Measurements from ENCODE around the gene WDR90.

The WDR90 gene

DNA sequence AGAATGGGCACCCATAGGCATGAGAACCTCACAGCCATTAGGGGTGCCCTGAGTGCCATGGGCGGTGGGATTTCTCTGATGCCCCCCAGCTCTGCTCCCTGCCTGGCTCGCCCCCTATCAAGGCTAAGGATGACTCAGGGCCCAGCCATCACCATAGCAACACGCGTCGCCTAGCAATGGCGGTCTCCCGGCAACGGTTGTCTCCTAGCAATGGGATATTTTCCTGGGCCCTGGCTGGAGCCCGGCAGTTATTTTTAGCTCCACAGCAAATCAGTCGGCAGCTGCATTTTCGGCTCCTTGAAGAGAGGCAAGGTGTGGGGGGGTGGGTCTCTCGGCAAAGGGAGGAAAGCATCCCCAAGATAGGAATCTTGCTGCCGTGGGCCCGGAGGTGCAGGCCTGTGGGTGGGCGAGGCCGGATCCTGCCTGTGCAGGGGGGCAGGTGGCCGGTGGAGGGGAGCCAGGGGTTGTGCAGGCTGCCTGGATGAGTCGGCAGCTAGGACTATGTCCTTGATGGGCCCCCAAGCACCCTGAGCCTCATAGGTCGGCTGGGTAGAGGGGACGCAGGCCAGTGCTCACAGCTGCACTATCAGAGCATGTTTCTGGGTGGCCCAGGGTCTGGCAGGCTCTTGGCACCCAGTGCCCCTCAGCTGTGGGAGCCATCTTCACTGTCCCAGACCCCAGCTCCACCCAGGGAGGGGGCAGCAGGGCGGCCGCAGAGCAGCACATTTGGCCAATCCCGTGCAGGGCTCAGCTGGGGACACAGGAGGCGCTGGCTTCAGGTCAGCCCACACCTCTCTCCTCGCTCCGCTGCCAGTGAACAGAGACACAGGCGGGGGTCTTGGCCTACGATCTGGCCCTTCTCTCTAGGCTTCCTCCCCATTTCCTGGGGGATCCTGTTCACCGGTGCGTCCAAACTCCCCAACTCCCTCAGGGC lies 60.7 kb downstream of the WDR90 start:
- DNase-seq, result peak; percentile 80

DNA sequence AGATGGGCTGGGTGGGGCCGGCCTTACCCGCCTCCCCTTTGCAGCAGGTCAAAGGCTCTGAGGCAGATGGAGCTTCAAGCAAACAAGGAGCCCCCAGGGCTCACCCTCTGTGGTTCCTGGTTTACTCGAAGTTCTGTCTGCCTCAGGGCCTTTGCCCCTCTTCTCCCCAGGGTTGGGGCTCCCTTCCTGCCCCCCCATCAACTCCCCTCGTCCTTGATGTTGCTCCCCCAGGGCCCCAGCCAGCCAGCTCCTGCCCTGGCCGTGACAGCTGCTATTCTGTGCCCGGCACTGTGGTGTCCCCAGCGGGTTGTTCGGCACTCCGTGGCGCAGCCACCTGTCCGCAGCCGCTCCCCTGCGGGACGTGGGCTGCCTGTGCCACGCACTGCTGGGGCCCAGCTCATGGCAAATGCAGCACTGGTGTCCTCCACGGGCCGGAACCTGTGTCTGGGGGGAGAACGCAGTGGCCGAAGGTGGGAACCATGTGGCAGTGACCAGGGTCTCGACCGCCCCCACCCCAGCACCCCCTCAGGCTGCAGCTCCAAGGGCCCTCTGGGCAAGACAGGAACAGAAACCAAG lies 61.4 kb downstream of the WDR90 start:
- no peak for DNase-seq

DNA sequence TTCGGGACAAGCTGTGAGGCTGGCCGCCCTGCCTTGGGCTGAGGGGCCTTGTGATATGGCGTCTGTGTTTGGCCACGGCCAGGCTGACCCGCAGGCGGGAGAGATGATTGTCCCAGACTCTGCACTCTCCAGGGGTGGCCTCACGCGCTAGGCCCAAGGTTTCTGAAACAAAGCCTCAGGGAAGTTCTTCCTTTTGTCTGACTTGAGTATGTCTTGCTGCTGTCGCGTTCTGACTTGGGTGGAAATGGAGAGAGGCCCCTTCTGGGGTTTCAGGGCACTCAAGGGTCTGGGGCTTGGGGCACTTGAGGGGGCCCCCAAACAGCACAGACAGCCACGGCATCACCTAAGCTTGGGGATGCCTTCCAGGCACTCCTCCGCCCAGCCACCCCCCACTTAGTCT lies 61.9 kb downstream of the WDR90 start:
- DNase-seq, result no peak

DNA sequence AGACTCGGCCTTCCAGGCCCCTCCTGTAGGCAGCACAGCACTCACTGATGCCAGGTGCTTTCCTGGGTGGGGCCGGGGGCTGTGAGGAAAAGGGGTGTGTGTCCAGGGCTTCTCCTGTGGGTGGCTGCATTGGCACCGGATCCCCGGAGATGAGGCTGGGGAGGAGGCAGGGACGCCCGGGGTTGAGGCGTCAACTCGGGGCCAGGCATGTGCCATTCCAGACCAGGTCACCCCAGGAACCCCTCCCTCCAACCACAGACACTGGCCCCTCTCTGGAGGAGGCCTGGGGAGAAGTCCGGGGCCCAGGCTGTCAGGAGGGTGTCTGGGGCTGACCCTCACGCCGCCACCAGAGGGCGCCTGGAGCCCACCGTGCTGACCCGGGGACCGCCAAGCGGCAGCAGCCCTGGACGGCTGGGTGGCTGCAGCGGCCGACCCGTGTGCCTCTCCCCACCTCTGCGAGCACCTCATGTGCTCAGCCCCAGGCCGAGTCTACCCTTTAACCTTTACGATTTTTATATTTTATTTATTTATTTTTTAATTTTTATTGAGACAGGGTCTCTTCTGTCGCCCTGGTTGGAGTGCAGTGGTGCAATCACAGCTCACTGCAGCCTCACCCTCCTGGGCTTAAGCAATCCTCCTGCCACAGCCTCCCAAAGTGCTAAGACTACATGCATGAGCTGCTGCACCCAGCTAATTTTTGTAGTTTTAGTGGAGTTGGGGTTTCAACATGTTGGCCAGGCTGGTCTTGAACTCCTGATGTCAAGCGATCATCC lies 62.6 kb downstream of the WDR90 start:
- DNase-seq, result peak; percentile 64

DNA sequence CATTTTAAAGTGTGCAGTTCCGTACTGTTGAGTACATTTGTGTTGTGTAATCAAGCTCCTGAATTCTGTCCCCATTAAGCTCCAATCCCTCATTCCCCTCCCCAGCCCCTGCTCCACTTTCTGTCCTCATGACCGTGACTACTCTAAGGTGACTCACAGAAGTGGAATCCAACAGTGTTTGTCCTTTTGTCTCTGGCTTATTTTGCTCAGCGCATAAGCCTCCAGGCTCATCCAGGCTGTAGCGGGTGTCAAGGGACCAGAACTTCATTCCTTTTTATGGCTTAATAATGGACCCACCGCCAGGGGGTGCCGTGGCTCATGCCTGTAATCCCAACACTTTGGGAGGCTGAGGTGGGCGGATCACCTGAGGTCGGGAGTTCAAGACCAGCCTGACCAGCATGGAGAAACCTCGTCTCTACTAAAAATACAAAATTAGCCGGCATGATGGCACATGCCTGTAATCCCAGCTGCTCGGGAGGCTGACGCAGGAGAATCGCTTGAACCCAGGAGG lies 63.6 kb downstream of the WDR90 start:
- peak; percentile 95 for DNase-seq

DNA sequence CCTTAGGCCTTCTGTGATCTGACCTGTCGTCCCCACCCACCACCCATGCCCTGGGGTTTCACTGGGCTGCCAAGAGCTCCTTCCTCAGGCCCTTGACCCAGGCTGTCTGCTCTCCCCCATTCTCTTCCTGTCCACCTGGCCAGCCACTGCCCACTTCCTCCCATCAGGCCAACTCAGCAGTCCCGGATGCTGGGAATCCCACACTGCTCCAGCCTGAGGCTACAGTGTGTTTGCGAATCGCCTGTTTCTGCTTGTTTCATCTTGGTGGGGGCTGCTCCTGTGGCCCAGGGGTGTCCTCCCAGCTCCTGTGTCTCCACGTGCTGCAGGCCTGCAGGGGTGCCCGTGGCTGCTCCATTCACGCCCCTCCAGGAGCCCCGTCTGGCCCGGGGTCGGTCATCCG lies 64.9 kb downstream of the WDR90 start:
- DNase-seq, result no peak

DNA sequence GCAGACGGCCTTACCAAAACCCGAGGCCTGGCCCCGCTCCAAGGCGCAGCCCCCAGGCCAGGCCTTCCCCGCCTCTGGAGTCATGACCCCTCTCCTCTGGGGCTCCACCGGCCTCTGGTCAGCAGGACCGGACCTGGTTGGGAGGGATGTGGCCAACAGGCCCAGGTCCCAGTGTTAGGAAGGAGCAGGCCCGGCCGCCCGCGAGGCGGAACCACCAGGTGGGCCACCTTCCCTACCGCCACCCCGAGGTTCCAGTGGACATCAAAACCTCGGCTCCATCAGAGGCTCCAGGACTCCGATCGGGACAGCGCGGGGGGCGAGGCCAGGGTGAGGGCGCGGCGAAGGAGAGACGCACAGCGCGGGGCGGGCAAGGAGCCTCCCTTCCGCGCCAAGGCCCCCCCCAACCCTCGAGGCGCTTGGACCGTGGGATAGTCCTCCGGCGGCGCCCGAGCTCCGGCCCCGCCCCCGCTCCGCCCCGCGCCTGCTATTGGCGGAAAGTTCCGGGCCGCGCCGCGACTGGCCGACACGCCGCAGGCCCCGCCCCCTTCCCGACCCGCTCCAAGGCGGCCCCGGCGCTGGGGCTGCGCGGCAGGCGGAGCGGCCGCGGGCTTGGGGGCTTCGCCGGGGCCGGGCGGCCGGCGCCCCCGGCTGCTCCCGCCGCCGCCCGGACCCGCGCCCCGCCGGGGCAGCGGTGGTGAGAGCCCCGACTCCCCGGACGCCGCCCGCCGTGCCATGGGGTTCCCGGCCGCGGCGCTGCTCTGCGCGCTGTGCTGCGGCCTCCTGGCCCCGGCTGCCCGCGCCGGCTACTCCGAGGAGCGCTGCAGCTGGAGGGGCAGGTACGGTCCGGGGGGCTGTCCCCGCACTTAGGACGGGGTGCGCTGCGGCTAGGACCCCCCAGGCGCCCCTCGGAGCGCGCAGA lies 65.7 kb downstream of the WDR90 start, which contains the start of gene METRN:
TSS of gene METRN (plus strand) at position 561 of the 919 bp plus-strand sequence. CDS start at position 733, 172 bp downstream.
- DNase-seq, result peak; percentile 88

DNA sequence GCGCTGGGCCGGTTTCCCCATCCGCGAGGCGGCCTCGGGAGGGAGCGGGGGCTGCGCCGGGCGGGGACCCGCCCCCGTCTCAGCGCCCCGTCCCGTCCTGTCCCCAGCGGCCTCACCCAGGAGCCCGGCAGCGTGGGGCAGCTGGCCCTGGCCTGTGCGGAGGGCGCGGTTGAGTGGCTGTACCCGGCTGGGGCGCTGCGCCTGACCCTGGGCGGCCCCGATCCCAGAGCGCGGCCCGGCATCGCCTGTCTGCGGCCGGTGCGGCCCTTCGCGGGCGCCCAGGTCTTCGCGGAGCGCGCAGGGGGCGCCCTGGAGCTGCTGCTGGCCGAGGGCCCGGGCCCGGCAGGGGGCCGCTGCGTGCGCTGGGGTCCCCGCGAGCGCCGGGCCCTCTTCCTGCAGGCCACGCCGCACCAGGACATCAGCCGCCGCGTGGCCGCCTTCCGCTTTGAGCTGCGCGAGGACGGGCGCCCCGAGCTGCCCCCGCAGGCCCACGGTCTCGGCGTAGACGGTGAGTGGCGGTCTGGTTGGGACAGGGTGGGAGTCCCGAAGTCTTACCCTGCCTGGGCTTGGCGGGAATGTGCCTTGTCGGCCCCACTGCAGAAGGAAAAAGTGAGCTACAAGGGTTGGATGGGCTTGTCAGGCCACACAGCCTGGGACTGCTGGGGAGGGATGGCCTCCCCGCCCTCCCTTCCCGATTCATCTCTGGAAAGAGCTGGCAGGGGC lies 66.5 kb downstream of the WDR90 start:
- DNase-seq, result peak; percentile 42

DNA sequence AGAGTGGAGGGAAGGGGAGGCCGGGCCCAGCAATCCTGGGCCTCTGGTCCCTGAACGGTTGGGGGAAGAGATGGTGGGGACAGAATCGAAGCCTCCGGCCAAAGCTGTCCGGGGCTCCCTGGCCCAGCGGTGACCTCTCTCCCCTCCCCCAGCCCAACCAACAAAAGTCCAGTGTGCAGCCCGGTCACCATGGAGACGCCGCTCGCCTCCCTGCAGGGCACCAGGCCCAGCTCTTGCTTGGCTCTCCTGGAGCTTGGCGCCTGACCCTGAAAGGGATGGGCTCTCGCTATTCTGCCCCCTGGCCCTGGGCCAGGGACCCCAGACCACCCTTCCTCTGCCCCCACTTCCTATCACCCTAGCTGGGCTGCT lies 67.0 kb downstream of the WDR90 start:
- DNase-seq, result no peak

DNA sequence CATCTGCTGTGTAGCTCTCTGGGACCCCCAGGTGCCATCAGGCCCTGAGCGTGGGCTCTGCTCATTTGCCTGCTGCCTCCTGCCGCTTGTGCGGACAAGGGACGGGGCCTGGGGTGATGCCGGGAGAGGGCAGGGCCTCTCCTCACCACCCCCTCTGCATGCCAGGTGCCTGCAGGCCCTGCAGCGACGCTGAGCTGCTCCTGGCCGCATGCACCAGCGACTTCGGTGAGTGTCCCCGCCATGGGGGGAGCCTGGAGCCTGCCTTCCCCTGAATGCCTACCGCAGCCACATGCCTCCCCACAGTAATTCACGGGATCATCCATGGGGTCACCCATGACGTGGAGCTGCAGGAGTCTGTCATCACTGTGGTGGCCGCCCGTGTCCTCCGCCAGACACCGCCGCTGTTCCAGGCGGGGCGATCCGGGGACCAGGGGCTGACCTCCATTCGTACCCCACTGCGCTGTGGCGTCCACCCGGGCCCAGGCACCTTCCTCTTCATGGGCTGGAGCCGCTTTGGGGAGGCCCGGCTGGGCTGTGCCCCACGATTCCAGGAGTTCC lies 67.7 kb downstream of the WDR90 start:
- no peak for DNase-seq
